ENCODE measurements around the gene ADAMTS20.

The ADAMTS20 gene

DNA sequence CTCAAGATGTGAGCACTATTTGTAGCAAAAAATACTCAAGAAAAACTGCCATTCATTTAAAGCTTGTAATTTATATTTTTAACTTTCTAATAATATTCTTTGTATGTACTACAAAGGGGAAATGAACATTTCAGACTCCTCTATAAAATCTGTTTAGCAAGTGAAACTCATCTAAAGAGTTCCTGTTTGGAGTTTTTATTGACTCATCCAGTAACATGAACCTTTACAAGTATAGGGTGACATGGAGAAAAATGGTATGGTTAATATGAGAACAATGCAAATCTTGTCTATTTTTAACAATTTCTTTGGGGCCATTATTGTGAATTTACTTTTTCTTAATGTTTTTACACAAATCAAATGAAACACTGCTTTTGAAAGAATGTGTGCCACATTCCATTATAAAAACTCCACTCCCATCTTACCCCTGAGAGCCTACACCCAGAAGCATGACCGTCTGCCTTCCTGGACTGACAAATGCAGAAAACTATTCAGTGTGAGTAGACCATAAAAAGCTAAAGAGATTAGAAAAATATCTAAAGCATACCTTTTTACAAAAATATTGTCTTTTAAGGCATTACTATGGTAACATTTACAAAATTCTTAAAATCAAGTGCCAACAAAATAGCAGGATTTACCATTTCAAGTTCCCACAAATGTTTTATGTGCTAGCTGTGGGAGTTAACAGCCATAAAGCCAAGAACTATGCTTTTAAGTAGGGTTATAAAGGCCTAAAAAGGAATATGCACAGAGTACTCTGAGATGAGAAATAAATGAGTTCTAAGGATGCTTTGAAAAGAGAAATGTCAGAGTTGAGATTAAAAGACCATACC is 144.0 kb downstream of the ADAMTS20 start:
- Histone ChIP-seq H3K9ac (ENCODE audit: low read length) (no peak overlapping the region), H3K27me3 (replicated peaks; ENCODE audit: insufficient read depth, low read length) (no peaks in the 10 kb centered on the region), H4K20me1 (ENCODE audit: insufficient read depth, low read length) (no peaks in the 10 kb centered on the region), H3K36me3 (replicated peaks; ENCODE audit: insufficient read depth, low read length) (no peaks in the 10 kb centered on the region), H3K4me2 (ENCODE audit: low read depth, low read length) (no peak overlapping the region), H3K4me3 (ENCODE audit: low read length) (no peak overlapping the region), H3K9me3 (replicated peaks; ENCODE audit: insufficient read depth, low read length) (no peaks in the 10 kb centered on the region), H3K79me2 (ENCODE audit: low read length) (no peaks in the 10 kb centered on the region), H3K4me1 (ENCODE audit: low read length) (peaks cover 13% of the 10 kb centered on the region), H2AFZ (ENCODE audit: low read length) (no peak overlapping the region), H3K9me2 (replicated peaks; ENCODE audit: insufficient read depth, low read length) (no peaks in the 10 kb centered on the region), H3K27ac (ENCODE audit: low read length) (no peak overlapping the region), H3F3A (ENCODE audit: insufficient read depth, low read length) (peaks cover 6% of the 10 kb centered on the region; the same call in 1 of the 2 replicates)
- TF ChIP-seq EZH2phosphoT487 (IDR thresholded peaks at IDR 0.05; ENCODE audit: low read length) (no peak), EZH2 (optimal IDR thresholded peaks at IDR 0.05; ENCODE audit: low read depth, low read length) (no peak)
- TF ChIP-seq, protein P1, sequence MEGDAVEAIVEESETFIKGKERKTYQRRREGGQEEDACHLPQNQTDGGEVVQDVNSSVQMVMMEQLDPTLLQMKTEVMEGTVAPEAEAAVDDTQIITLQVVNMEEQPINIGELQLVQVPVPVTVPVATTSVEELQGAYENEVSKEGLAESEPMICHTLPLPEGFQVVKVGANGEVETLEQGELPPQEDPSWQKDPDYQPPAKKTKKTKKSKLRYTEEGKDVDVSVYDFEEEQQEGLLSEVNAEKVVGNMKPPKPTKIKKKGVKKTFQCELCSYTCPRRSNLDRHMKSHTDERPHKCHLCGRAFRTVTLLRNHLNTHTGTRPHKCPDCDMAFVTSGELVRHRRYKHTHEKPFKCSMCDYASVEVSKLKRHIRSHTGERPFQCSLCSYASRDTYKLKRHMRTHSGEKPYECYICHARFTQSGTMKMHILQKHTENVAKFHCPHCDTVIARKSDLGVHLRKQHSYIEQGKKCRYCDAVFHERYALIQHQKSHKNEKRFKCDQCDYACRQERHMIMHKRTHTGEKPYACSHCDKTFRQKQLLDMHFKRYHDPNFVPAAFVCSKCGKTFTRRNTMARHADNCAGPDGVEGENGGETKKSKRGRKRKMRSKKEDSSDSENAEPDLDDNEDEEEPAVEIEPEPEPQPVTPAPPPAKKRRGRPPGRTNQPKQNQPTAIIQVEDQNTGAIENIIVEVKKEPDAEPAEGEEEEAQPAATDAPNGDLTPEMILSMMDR (IDR thresholded peaks at IDR 0.05; ENCODE audit: low read length): no peak
- DNase-seq: no peak

DNA sequence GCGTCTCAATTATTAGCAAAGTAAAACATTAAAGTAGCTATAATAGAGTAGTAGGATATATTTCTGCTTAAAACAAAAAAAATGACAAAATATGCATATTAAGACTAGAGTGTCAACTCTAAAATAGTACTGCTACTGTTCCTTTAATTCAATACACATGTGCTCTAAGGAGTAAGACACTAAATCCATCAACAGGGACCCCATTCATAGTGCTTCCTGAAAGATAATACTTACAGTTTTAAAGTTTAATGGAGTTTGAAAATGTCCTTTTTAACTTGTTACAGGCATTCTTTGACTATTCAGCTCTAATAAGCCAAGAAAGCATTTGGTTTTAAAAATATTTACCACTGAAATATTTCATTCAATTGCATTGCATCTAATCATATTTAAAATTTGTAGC is 145.2 kb downstream of the ADAMTS20 start:
- no peak for TF ChIP-seq EZH2 (optimal IDR thresholded peaks at IDR 0.05; ENCODE audit: low read depth, low read length)
- no peak for TF ChIP-seq EZH2phosphoT487 (IDR thresholded peaks at IDR 0.05; ENCODE audit: low read length)
- TF ChIP-seq, protein P1 (IDR thresholded peaks at IDR 0.05; ENCODE audit: low read length): no peak
- H3K27ac ChIP-seq (ENCODE audit: low read length): no peak overlapping the region
- no peak overlapping the region for H3K4me3 ChIP-seq (ENCODE audit: low read length)
- H3K4me2 ChIP-seq (ENCODE audit: low read depth, low read length): no peak overlapping the region
- H3K9ac ChIP-seq (ENCODE audit: low read length): no peak overlapping the region
- peaks cover 6% of the 10 kb centered on the region; the same call in 1 of the 2 replicates for H3F3A ChIP-seq (ENCODE audit: insufficient read depth, low read length)
- H3K36me3 ChIP-seq (replicated peaks; ENCODE audit: insufficient read depth, low read length): no peaks in the 10 kb centered on the region
- H3K4me1 ChIP-seq (ENCODE audit: low read length): peaks cover 13% of the 10 kb centered on the region
- no peaks in the 10 kb centered on the region for H3K9me2 ChIP-seq (replicated peaks; ENCODE audit: insufficient read depth, low read length)
- no peaks in the 10 kb centered on the region for H4K20me1 ChIP-seq (ENCODE audit: insufficient read depth, low read length)
- no peak overlapping the region for H2AFZ ChIP-seq (ENCODE audit: low read length)
- H3K27me3 ChIP-seq (replicated peaks; ENCODE audit: insufficient read depth, low read length): no peaks in the 10 kb centered on the region
- no peaks in the 10 kb centered on the region for H3K79me2 ChIP-seq (ENCODE audit: low read length)
- DNase-seq: no peak
- H3K9me3 ChIP-seq (replicated peaks; ENCODE audit: insufficient read depth, low read length): no peaks in the 10 kb centered on the region

GRCh38 chr12:43402436-43402835 is 149.6 kb downstream of the ADAMTS20 start:
- Histone ChIP-seq H3F3A (ENCODE audit: insufficient read depth, low read length) (peaks cover 6% of the 10 kb centered on the region; the same call in 1 of the 2 replicates), H3K36me3 (replicated peaks; ENCODE audit: insufficient read depth, low read length) (no peaks in the 10 kb centered on the region), H3K4me3 (ENCODE audit: low read length) (no peak overlapping the region), H2AFZ (ENCODE audit: low read length) (no peak overlapping the region), H3K4me2 (ENCODE audit: low read depth, low read length) (no peak overlapping the region), H4K20me1 (ENCODE audit: insufficient read depth, low read length) (no peaks in the 10 kb centered on the region), H3K4me1 (ENCODE audit: low read length) (peaks cover 13% of the 10 kb centered on the region), H3K9me2 (replicated peaks; ENCODE audit: insufficient read depth, low read length) (no peaks in the 10 kb centered on the region), H3K27me3 (replicated peaks; ENCODE audit: insufficient read depth, low read length) (no peaks in the 10 kb centered on the region), H3K9me3 (replicated peaks; ENCODE audit: insufficient read depth, low read length) (no peaks in the 10 kb centered on the region), H3K79me2 (ENCODE audit: low read length) (no peaks in the 10 kb centered on the region), H3K27ac (ENCODE audit: low read length) (no peak overlapping the region), H3K9ac (ENCODE audit: low read length) (no peak overlapping the region)
- TF ChIP-seq EZH2phosphoT487 (IDR thresholded peaks at IDR 0.05; ENCODE audit: low read length) (no peak), EZH2 (optimal IDR thresholded peaks at IDR 0.05; ENCODE audit: low read depth, low read length) (no peak)
- TF ChIP-seq, protein P1 (IDR thresholded peaks at IDR 0.05; ENCODE audit: low read length): no peak
- no peak for DNase-seq

Measured in MM.1S (cell line).